Activated CD4-positive, alpha-beta T cell treated with anti-CD3 and anti-CD28 coated beads for 1 hour (primary cell): ENCODE data around the gene SLC4A7.
A peak's percentile ranks its signal among the peaks of the same experiment; 100 is the strongest.
"Not testable (repeated sequence)": the region's sequence is repeated elsewhere in the genome, so short reads cannot be mapped to it uniquely, and the experiment has no call there.

Source experiments
- DNase-seq: peaks from one replicate; pipeline ENCODE4 v3.0.0-alpha.2; 2020

The SLC4A7 gene

DNA sequence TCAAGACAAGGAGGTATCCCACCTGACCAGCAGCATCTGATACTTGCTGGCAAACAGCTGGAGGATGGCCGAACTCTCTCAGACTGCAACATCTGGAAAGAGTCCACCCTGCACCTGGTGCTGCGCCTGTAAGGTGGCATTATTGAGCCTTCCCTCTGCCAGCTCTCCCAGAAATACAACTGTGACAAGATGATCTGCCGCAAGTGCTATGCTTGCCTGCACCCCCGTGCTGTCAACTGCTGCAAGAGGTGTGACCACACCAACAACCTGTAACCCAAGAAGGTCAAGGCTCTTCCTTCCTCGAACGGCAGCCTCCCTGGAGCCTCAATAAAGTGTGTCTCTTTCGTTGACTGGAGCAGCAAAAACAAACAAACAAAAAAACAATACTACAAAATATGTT is 2.2 kb upstream of the SLC4A7 start:
- DNase-seq: no peak

- no peak for DNase-seq
These were observed 1.7 kb upstream of the SLC4A7 start for GRCh38 chr3:27485866-27486265.

- DNase-seq: peak; percentile 12
These were observed 818 bp downstream of the SLC4A7 start for GRCh38 chr3:27483117-27484014.

GRCh38 chr3:27479806-27480543 is 4.2 kb downstream of the SLC4A7 start:
- no peak for DNase-seq

GRCh38 chr3:27471923-27472550 is 12.1 kb downstream of the SLC4A7 start:
- DNase-seq: no peak

DNA sequence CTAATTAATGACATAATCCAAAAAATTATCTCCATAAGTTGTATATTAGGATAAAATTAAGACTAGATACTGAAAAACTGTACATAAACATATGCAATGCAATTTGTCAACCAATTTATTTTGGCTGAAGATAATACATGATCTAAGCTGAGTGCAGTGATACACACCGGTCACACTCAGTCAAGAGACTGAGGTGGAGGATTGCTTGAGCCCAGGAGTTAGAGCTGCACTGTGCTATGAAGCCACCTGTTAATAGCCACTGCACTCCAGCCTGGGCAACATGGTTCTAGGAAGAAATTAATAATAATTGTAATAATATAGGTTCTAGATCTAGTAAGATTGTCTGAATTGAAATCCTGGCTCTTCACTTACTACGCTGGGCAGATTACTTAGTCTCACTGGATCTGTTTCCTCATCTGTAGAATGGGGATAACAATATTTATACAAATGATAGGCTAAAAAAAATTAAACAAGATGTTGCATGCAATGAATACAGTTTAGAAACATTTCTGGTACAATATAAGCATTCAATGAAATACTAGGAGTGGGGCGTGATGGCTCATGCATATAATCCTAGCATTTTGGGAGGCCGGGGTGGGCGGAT is 15.8 kb downstream of the SLC4A7 start:
- no peak for DNase-seq

DNA sequence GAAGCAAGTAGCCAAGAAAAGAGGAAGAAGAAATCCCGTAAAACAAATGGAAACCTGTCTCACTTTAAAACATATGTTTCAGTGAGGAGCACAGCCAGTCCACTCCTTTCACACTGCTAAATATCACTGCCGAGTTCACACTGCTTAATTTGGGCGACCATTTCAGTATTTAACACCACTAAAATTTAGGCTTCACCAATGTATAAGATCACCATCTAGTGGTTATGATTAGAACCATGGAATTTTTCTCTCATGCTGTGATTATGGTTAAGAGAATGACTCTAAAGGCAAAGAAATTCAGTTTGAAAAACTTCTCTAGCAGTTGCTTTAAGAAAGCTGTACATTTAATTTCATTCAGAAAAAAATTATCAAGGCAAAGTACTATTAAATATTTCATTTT is 16.6 kb downstream of the SLC4A7 start:
- DNase-seq: no peak

DNA sequence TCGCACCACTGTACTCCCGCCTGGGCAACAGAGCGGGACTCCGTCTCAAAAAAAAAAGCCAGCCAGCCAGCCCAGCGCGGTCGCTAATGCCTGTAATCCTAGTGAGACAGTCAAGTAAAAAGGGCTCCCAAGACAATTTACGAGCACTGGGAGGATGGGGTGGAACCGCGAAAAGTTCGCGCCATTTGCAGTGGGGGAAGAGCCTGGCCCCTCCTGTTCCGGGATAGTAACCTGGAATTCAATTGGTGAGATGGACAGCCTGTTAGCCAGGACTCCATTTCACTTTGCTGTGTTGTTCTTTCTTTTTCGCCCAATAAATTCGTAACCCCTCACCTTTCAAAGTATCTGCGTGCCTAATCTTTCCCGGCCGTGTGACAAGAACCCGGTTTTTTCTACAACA is 19.5 kb downstream of the SLC4A7 start:
- no peak for DNase-seq

DNA sequence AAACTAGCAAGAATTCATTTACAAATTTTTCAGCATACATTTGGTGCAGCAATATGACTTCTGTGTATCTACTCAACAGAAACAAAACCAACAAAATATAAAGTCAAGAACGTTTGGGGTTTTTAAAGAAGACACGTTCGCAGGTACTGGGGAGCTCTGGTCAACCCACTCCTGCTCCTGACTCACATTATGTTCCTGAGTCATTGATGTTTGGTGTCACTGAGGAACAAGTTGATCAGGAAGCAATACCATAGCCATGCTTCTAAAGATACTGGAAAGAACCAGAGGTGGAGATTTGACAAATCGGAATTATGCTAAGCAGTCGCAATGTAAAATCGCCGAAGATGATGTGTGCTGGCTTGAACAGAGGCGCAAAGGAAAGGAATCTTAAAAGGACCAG is 22.0 kb downstream of the SLC4A7 start:
- no peak for DNase-seq

GRCh38 chr3:27458929-27459328 is 25.3 kb downstream of the SLC4A7 start:
- no peak for DNase-seq

- no peak for DNase-seq
These were observed 27.6 kb downstream of the SLC4A7 start for GRCh38 chr3:27456554-27456953.

DNA sequence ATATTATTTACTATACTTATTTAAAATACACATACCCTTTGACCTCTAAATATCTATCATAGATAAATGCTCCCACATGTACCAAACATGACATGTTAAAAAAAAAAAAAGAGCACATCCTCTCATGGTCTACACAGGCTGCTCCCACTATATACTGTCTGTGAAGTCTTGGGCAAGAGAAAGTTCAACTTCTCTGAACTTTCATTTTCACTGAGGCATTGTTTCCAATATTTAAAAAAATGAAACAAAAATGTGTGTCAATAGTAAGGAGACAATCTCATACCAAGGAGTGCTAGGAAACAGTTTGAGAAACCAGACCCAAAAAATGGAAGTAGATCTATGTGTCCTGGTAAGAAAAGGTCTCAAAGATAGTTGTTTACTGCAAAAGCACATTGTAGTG is 29.3 kb downstream of the SLC4A7 start:
- DNase-seq: no peak

GRCh38 chr3:27454461-27454860 is 29.7 kb downstream of the SLC4A7 start:
- no peak for DNase-seq

DNA sequence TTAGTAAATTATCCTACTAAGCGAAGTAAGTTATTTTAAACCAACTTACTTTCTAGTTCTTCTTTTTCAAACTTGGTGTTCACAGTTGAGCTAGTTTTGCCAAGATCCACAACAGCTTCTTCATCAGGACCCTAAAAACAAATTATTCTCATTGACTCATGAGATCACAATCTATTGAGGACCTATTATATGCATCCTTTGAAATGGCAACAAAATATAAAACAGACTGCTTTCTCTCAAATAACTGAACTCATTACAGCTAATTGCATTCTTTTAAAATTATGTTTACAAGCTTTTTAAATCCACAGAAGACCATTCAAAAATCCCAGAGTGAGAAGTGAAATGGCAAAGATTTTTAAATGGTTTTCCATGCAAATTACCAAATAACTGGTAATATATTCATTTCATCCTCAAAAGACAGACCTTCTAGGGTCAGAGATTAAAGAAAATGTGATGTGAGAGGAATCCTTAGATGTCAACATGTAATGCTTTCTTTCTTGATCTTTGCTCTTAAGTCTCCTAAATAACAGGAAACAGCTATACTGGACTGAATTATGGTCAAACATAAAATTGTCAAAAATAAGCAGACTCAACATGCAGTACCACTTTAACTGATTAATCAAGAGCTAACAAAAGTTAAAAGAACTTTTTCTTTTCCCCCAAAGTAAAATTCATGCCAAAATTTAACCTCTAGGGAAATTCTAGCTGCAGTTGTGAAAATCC is 31.7 kb downstream of the SLC4A7 start:
- DNase-seq: no peak

DNA sequence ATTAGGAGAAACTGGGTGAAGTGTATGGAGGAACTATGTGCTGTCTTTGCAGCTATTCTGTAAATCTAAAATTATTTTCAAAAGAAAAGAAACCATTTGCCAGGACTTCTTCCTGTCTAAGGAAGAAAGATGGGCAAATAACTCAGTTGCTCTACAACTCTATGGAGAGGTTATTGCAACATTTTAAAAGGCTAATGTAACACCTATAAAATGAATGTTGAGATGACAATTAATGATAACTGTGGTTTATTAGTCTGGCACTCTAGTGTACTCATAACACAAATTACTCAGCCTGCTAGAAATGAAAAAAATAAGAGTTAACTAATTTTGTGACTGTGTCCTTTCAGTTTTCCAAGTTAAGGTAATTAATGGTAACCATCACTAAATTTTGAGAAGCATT is 32.3 kb downstream of the SLC4A7 start:
- no peak for DNase-seq

- DNase-seq: no peak
These were observed 32.9 kb downstream of the SLC4A7 start for GRCh38 chr3:27451251-27451650.

DNA sequence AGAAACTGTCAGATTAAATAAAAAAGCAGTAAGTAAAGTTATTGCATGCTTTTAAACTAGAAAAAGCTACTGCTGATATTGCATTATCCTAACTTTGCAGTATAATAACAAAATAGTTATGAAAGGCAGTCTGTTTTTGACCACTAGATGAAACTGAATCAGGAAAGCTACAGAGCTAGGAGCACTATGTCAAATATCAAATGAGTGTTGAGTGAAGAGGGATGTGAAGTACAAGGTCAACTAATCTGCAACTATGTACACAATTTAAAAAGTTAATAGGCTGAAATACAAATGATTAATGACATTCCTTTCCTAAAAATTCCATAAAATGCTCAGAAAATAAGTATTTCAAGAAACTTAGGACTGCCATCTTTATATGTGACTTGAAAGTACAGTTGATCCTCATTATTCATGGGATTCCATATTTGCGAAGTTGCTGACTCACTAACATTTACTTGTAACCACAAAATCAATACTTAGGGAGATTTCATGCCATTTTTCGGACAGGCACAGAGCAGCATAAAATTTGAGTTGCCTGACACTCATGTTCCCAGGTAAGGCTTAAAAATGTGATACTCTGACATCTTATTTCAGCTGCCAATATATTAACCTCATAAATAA is 34.5 kb downstream of the SLC4A7 start:
- no peak for DNase-seq

DNA sequence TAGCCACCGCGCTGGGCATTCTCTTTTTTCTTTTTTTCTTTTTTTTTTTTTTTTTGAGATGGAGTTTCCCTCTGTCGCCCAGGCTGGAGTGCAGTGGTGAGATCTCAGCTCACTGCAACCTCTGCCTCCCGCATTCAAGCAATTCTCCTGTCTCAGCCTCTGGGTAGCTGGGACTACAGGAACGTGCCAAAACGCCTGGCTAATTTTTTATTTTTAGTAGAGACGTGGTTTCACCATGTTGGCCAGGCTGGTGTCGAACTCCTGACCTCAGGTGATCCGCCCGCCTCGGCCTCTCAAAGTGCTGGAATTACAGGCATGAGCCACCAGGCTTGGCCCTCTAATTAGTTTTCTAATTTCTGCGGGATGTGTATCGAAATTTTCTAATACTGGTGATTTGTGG is 41.2 kb downstream of the SLC4A7 start:
- not testable (repeated sequence) for DNase-seq

- not testable (repeated sequence) for DNase-seq
These were observed 45.8 kb downstream of the SLC4A7 start for GRCh38 chr3:27438352-27438751.

GRCh38 chr3:27431116-27431515 is 53.1 kb downstream of the SLC4A7 start:
- no peak for DNase-seq

GRCh38 chr3:27429909-27430308 is 54.3 kb downstream of the SLC4A7 start:
- no peak for DNase-seq

- no peak for DNase-seq
These were observed 55.7 kb downstream of the SLC4A7 start for GRCh38 chr3:27428446-27428845.
